Measurements from ENCODE around the gene ZNF33B.

The ZNF33B gene

GRCh38 chr10:42637648-42638054, 719 bp downstream of the ZNF33B start:
- TF ChIP-seq FOXP2 (optimal IDR thresholded peaks at IDR 0.05; ENCODE audit: borderline replicate concordance, extremely low read depth, extremely low read length, insufficient read depth), result no peak
- no peak for TF ChIP-seq SIN3A (IDR thresholded peaks at IDR 0.05; ENCODE audit: borderline replicate concordance, insufficient read depth, low read length)
- TF ChIP-seq POLR2AphosphoS5 (IDR thresholded peaks at IDR 0.05; ENCODE audit: low read depth, low read length), result no peak
- TF ChIP-seq TAF1 (IDR thresholded peaks at IDR 0.05; ENCODE audit: borderline replicate concordance, insufficient read depth, low read length), result no peak
- no peak for TF ChIP-seq REST (IDR thresholded peaks at IDR 0.05; ENCODE audit: insufficient read depth in 1 of 2, low read depth in 2 of 2, low read length in 2 of 2)

GRCh38 chr10:42637142-42637541, 1.2 kb downstream of the ZNF33B start:
- TF ChIP-seq SIN3A (IDR thresholded peaks at IDR 0.05; ENCODE audit: borderline replicate concordance, insufficient read depth, low read length) (no peak), FOXP2 (optimal IDR thresholded peaks at IDR 0.05; ENCODE audit: borderline replicate concordance, extremely low read depth, extremely low read length, insufficient read depth) (no peak), TAF1 (IDR thresholded peaks at IDR 0.05; ENCODE audit: borderline replicate concordance, insufficient read depth, low read length) (no peak), POLR2AphosphoS5 (IDR thresholded peaks at IDR 0.05; ENCODE audit: low read depth, low read length) (no peak), REST (IDR thresholded peaks at IDR 0.05; ENCODE audit: insufficient read depth in 1 of 2, low read depth in 2 of 2, low read length in 2 of 2) (no peak)

GRCh38 chr10:42635098-42635497, 3.3 kb downstream of the ZNF33B start:
- TF ChIP-seq SIN3A (IDR thresholded peaks at IDR 0.05; ENCODE audit: borderline replicate concordance, insufficient read depth, low read length) (no peak), POLR2AphosphoS5 (IDR thresholded peaks at IDR 0.05; ENCODE audit: low read depth, low read length) (no peak), FOXP2 (optimal IDR thresholded peaks at IDR 0.05; ENCODE audit: borderline replicate concordance, extremely low read depth, extremely low read length, insufficient read depth) (no peak), REST (IDR thresholded peaks at IDR 0.05; ENCODE audit: insufficient read depth in 1 of 2, low read depth in 2 of 2, low read length in 2 of 2) (no peak), TAF1 (IDR thresholded peaks at IDR 0.05; ENCODE audit: borderline replicate concordance, insufficient read depth, low read length) (no peak)

- no peak for TF ChIP-seq REST (IDR thresholded peaks at IDR 0.05; ENCODE audit: insufficient read depth in 1 of 2, low read depth in 2 of 2, low read length in 2 of 2)
- no peak for TF ChIP-seq TAF1 (IDR thresholded peaks at IDR 0.05; ENCODE audit: borderline replicate concordance, insufficient read depth, low read length)
- TF ChIP-seq FOXP2 (optimal IDR thresholded peaks at IDR 0.05; ENCODE audit: borderline replicate concordance, extremely low read depth, extremely low read length, insufficient read depth), result no peak
- TF ChIP-seq SIN3A (IDR thresholded peaks at IDR 0.05; ENCODE audit: borderline replicate concordance, insufficient read depth, low read length), result no peak
- no peak for TF ChIP-seq POLR2AphosphoS5 (IDR thresholded peaks at IDR 0.05; ENCODE audit: low read depth, low read length)
These were observed 5.8 kb downstream of the ZNF33B start for GRCh38 chr10:42632564-42632963.
